ENCODE data around the gene NKD2. TPM values are rescaled to one million over a fixed set of nuclear protein-coding genes. Genes with fewer than 3 reads are reported as not detected.

The NKD2 gene
- total and polyA plus RNA-seq, 2 of the 4 experiments (the other 2 are of a cell fraction), result not detected

DNA sequence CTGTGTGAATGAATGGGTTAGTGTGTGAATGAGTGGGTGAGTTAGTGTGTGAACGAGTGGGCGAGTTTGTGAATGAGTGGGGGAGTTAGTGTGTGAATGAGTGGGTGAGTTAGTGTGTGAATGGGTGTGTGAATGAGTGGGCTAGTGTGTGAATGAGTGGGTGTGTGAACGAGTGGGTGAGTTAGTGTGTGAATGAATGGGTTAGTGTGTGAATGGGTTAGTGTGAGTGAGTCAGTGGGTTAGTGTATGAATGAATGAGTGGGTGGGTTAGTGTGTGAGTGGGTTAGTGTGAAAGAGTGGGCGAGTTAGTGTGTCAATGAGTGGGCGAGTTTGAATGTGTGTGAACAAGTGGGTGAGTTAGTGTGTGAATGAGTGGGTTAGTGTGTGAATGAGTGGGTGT is 35.5 kb downstream of the NKD2 start:
- intact Hi-C loops (cut with micrococcal nuclease) (no loop called here), in situ Hi-C loops (cut with MboI; ENCODE audit: low sequenced_read_pairs) (no loop called here), dilution Hi-C loops (cut with HindIII; ENCODE audit: low sequenced_read_pairs, unreplicated experiment) (no loop called here)
- Histone ChIP-seq H2BK20ac (ENCODE audit: low read depth, low read length) (no peak overlapping the region), H3K79me1 (ENCODE audit: low read depth in 1 of 2, low read length in 2 of 2) (no peaks in the 10 kb centered on the region), H2BK120ac (ENCODE audit: low read depth, low read length) (no peak overlapping the region), H3K36me3 (ENCODE audit: control insufficient read depth, insufficient read depth, low read length) (no peaks in the 10 kb centered on the region), H3K4me1 (ENCODE audit: control insufficient read depth, insufficient read depth, low read length) (no peaks in the 10 kb centered on the region), H3K9me1 (ENCODE audit: insufficient read depth, low read length) (no peaks in the 10 kb centered on the region), H3K27ac (ENCODE audit: insufficient read depth, low read length) (no peak overlapping the region), H4K91ac (ENCODE audit: insufficient read depth, low read depth, low read length) (no peak overlapping the region), H4K8ac (ENCODE audit: low read depth in 2 of 2, low read length in 2 of 2) (no peak overlapping the region), H3K18ac (ENCODE audit: low read depth, low read length) (no peak overlapping the region), H3K9me3 (ENCODE audit: control insufficient read depth, insufficient read depth, low read length) (peaks cover 9% of the 10 kb centered on the region; the same call in 1 of the 2 replicates), H3K4me2 (ENCODE audit: low read depth, low read length) (no peak overlapping the region), H3K4ac (ENCODE audit: low read depth, low read length) (no peak overlapping the region), H2AK5ac (ENCODE audit: low read depth, low read length) (no peak overlapping the region), H2BK5ac (ENCODE audit: low read depth, low read length, poor library complexity, severe bottlenecking) (peak overlapping the region; percentile 3), H3K14ac (replicated peaks; ENCODE audit: low read depth, low read length) (no peak overlapping the region), H2BK15ac (ENCODE audit: low read depth, low read length) (no peak overlapping the region), H2AFZ (replicated peaks; ENCODE audit: low read length, poor library complexity) (no peak overlapping the region), H3K27me3 (ENCODE audit: control insufficient read depth, insufficient read depth, low read length) (no peaks in the 10 kb centered on the region), H2AK9ac (replicated peaks; ENCODE audit: low read depth, low read length, poor library complexity) (no peak overlapping the region), H4K5ac (ENCODE audit: low read depth, low read length) (no peak overlapping the region), H4K20me1 (ENCODE audit: insufficient read depth, low read length) (no peaks in the 10 kb centered on the region), H3K4me3 (ENCODE audit: insufficient read depth, low read depth, low read length) (no peak overlapping the region), H3K56ac (ENCODE audit: extremely low read depth, insufficient read depth, low read length) (no peak overlapping the region), H3K9ac (ENCODE audit: low read depth, low read length) (no peak overlapping the region), H3K23ac (ENCODE audit: low read depth, low read length) (no peak overlapping the region)
- POLR2A ChIA-PET (ENCODE audit: unreplicated experiment), result no interaction called here
- CTCF ChIA-PET, result no interaction called here
- ATAC-seq (ENCODE audit: low read depth) (no peak), DNase-seq (no peak)
- TF ChIP-seq FOS (IDR thresholded peaks at IDR 0.05; ENCODE audit: low read depth, low read length), result no peak
- no peak for TF ChIP-seq MAZ (IDR thresholded peaks at IDR 0.05; ENCODE audit: borderline replicate concordance, low read depth, low read length)
- TF ChIP-seq CHD1 (IDR thresholded peaks at IDR 0.05; ENCODE audit: low read depth, low read length), result no peak
- 82 to 100% methylated on average over 5 of the region's 5 CpGs for WGBS, 2 experiments (ENCODE audit: extremely low coverage in 2 of 2, insufficient read length in 1 of 2)
- BruUV-seq (replicated peaks), result no TSS peak

Measured in IMR-90 (cell line).